ENCODE data around the gene RRM2.

RRM2 gene

GRCh38 chr2:10132996-10133647 is 10.6 kb downstream of the RRM2 start:
- DNase-seq: peak; percentile 76

GRCh38 chr2:10135296-10136089 is 13.0 kb downstream of the RRM2 start:
- peak; percentile 37 for DNase-seq

- peak; percentile 53 for DNase-seq
These were observed 13.8 kb downstream of the RRM2 start for GRCh38 chr2:10136101-10136934.

- no peak for DNase-seq
These were observed 14.7 kb downstream of the RRM2 start for GRCh38 chr2:10137053-10137843.

- no peak for DNase-seq
These were observed 17.0 kb downstream of the RRM2 start for GRCh38 chr2:10139536-10139935.

GRCh38 chr2:10140841-10141610 is 18.5 kb downstream of the RRM2 start:
- DNase-seq: peak; percentile 12

GRCh38 chr2:10141736-10142639 is 19.4 kb downstream of the RRM2 start:
- peak; percentile 23 for DNase-seq

- DNase-seq: no peak
These were observed 20.1 kb downstream of the RRM2 start for GRCh38 chr2:10142640-10142965.

- no peak for DNase-seq
These were observed 22.4 kb downstream of the RRM2 start for GRCh38 chr2:10144771-10145518.

GRCh38 chr2:10145519-10146357 is 23.2 kb downstream of the RRM2 start:
- no peak for DNase-seq

GRCh38 chr2:10146366-10147005 is 23.9 kb downstream of the RRM2 start:
- DNase-seq: no peak

- peak; percentile 75 for DNase-seq
These were observed 24.6 kb downstream of the RRM2 start for GRCh38 chr2:10147050-10147660.

- DNase-seq: no peak
These were observed 25.7 kb downstream of the RRM2 start for GRCh38 chr2:10148268-10148667.

GRCh38 chr2:10149635-10150034 is 27.1 kb downstream of the RRM2 start:
- peak; percentile 48 for DNase-seq

GRCh38 chr2:10150436-10150835 is 27.9 kb downstream of the RRM2 start:
- DNase-seq: no peak

GRCh38 chr2:10151462-10151861 is 28.9 kb downstream of the RRM2 start:
- DNase-seq: no peak

- no peak for DNase-seq
These were observed 34.8 kb downstream of the RRM2 start for GRCh38 chr2:10157293-10157692.

GRCh38 chr2:10158681-10159080 is 36.1 kb downstream of the RRM2 start:
- no peak for DNase-seq

All from hematopoietic multipotent progenitor cell treated with erythropoietin and hydrocortisone succinate and interleukin-3 and kit ligand, for 8 days (in vitro differentiated cells).